GM06990 (cell line): Measurements from ENCODE around the gene CTSA.

Experiments used
- DNase-seq: peaks from one replicate; pipeline ENCODE4 v3.0.0-alpha.2; 2011; ENCODE audit not compliant: insufficient read length; ENCODE audit errors: extremely low read depth
- H3K27me3 ChIP-seq: replicated peaks from 2 replicates; pipeline ENCODE4 v1.6.0; 2011; ENCODE audit warnings: low read length; ENCODE audit not compliant: control insufficient read depth, insufficient read depth
- H3K36me3 ChIP-seq: 2 replicates; pipeline ENCODE4 v1.5.1; 2011; ENCODE audit warnings: low read length; ENCODE audit not compliant: control insufficient read depth, insufficient read depth
- H3K4me3 ChIP-seq: replicated peaks from 2 replicates; pipeline ENCODE4 v1.5.1; 2011; ENCODE audit warnings: low read depth, mild to moderate bottlenecking, control low read depth, low read length
- TF ChIP-seq, protein P1 (sequence below): IDR thresholded peaks from 2 replicates; pipeline ENCODE4 v1.5.1; 2011; ENCODE audit warnings: low read length, control low read depth, mild to moderate bottlenecking, inconsistent platforms; ENCODE audit not compliant: insufficient read depth, poor library complexity, severe bottlenecking

CTSA gene

DNA sequence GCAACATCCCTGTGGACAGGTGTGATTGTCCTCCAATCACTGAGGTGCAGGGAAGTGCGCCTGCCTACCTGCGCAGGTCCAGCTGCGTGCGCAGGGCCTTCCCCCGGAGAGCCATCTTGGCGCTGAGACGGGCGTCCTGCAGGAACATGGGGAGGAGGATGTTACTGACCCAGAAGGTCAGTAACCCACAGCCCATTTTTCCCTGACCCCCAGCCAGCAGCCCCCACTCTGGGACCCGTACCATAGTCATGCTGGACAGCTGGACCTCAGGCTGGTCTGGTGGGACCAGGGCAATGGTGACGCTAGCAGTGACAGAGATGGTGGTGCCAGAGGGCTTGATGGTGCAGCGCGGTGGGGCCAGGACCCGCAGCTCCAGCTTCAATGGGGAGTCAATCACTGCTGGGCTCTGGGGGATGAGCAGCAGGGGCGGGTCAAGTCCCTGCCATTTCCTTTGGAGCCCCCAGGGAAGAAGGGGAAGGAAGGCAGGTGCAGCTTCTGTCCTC lies 11.1 kb downstream of the CTSA start:
- Histone ChIP-seq H3K36me3 (peaks cover 5% of the 10 kb centered on the region), H3K4me3 (no peak overlapping the region), H3K27me3 (no peaks in the 10 kb centered on the region)
- TF ChIP-seq, protein P1, sequence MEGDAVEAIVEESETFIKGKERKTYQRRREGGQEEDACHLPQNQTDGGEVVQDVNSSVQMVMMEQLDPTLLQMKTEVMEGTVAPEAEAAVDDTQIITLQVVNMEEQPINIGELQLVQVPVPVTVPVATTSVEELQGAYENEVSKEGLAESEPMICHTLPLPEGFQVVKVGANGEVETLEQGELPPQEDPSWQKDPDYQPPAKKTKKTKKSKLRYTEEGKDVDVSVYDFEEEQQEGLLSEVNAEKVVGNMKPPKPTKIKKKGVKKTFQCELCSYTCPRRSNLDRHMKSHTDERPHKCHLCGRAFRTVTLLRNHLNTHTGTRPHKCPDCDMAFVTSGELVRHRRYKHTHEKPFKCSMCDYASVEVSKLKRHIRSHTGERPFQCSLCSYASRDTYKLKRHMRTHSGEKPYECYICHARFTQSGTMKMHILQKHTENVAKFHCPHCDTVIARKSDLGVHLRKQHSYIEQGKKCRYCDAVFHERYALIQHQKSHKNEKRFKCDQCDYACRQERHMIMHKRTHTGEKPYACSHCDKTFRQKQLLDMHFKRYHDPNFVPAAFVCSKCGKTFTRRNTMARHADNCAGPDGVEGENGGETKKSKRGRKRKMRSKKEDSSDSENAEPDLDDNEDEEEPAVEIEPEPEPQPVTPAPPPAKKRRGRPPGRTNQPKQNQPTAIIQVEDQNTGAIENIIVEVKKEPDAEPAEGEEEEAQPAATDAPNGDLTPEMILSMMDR, result no peak
- no peak for DNase-seq

GRCh38 chr20:45904583-45905504 lies 13.7 kb downstream of the CTSA start:
- TF ChIP-seq, protein P1, result no peak
- Histone ChIP-seq H3K36me3 (peaks cover under 1% of the 10 kb centered on the region; the same call in 1 of the 2 replicates), H3K27me3 (no peaks in the 10 kb centered on the region), H3K4me3 (no peak overlapping the region)
- DNase-seq, result no peak

- DNase-seq, result no peak
- no peaks in the 10 kb centered on the region; the same call in 1 of the 2 replicates for H3K36me3 ChIP-seq
- TF ChIP-seq, protein P1, result no peak
- H3K27me3 ChIP-seq, result no peaks in the 10 kb centered on the region
- H3K4me3 ChIP-seq, result no peak overlapping the region
Observed at GRCh38 chr20:45905505-45906079, 14.5 kb downstream of the CTSA start.

GRCh38 chr20:45907219-45907948 lies 16.2 kb downstream of the CTSA start:
- TF ChIP-seq, protein P1, result no peak
- H3K27me3 ChIP-seq, result no peaks in the 10 kb centered on the region
- no peak overlapping the region for H3K4me3 ChIP-seq
- DNase-seq, result no peak
- no peaks in the 10 kb centered on the region; the same call in 1 of the 2 replicates for H3K36me3 ChIP-seq

- TF ChIP-seq, protein P1, result no peak
- no peak for DNase-seq
- no peaks in the 10 kb centered on the region for H3K27me3 ChIP-seq
- no peak overlapping the region for H3K4me3 ChIP-seq
- no peaks in the 10 kb centered on the region; the same call in 1 of the 2 replicates for H3K36me3 ChIP-seq
Observed at GRCh38 chr20:45908084-45908483, 16.9 kb downstream of the CTSA start.
